HepG2 (cell line): Measurements from ENCODE around the gene HECA. TPM values are rescaled to one million over a fixed set of nuclear protein-coding genes. Genes with fewer than 3 reads are reported as not detected.
A peak's percentile ranks its signal among the peaks of the same experiment; 100 is the strongest.
"Not testable (repeated sequence)": the region's sequence is repeated elsewhere in the genome, so short reads cannot be mapped to it uniquely, and the experiment has no call there.

Source experiments
- ATAC-seq: fragments of 200-7000 bp; cut with Tn5 transposase; 3 replicates; pipeline ENCODE4 v1.9.1; 2020; ENCODE audit warnings: mild to moderate bottlenecking, moderate library complexity
- BruUV-seq: library from RNA; stranded (reverse); fragments of 400-500 nt; replicated peaks from 2 replicates; lab custom pipeline; 2021; lab: Mats Ljungman, UMichigan
- CTCF ChIA-PET: fragments of 300-600 bp; formaldehyde crosslinking; extraction: SDS; loops from one replicate; lab custom pipeline; 2021; ENCODE audit warnings: low total read pairs, inconsistent platforms, low intra/inter-chr PET ratio; lab: Yijun Ruan, JAX
- POLR2A ChIA-PET: fragments of 350-600 bp; sonication (Branson Sonifier 250); formaldehyde crosslinking; loops from one replicate; lab custom pipeline; 2020; ENCODE audit warnings: antibody characterized with exemption, inconsistent platforms; lab: Yijun Ruan, JAX
- DNase-seq: peaks from one replicate; pipeline ENCODE4 v3.0.0-alpha.2; 2015; ENCODE audit warnings: low spot score
- FAIRE-seq: peaks from 3 replicates; lab custom pipeline; 2011; peaks lifted over from hg19 to GRCh38; lab: Jason Lieb, UNC
- H2AFZ ChIP-seq: one replicate; pipeline ENCODE4 v1.6.1; 2011; ENCODE audit warnings: low read length, inconsistent platforms
- H3K27ac ChIP-seq: fragments of 300-600 bp; 3 replicates; pipeline ENCODE4 v1.8.0; 2011; ENCODE audit warnings: mixed run types, mild to moderate bottlenecking, mixed read lengths, low read length, inconsistent platforms; ENCODE audit not compliant: insufficient read depth; ENCODE audit errors: extremely low read length
- H3K27me3 ChIP-seq, 2 experiments: fragments of 200-600 bp in 1 of 2; 2 replicates in 1 of 2; 3 replicates in 1 of 2; pipeline versions ENCODE4 v1.6.0 to v1.8.0; 2011; ENCODE audit warnings: low read length in 2 of 2, mild to moderate bottlenecking in 2 of 2, moderate library complexity in 2 of 2, inconsistent platforms in 1 of 2; ENCODE audit not compliant: insufficient read depth in 2 of 2, control insufficient read depth in 1 of 2
- H3K36me3 ChIP-seq, 2 experiments: fragments of 200-600 bp in 1 of 2; replicated peaks in 1 of 2; 2 replicates in 1 of 2; 3 replicates in 1 of 2; pipeline versions ENCODE4 v1.5.1 to v1.8.0; 2011; ENCODE audit warnings: low read length in 2 of 2, inconsistent platforms in 1 of 2; ENCODE audit not compliant: insufficient read depth in 2 of 2, control insufficient read depth in 1 of 2
- H3K4me1 ChIP-seq: 2 replicates; pipeline ENCODE4 v1.5.1; 2012; ENCODE audit warnings: low read length, inconsistent platforms; ENCODE audit not compliant: insufficient read depth
- H3K4me2 ChIP-seq: 2 replicates; pipeline ENCODE4 v1.6.0; 2011; ENCODE audit warnings: low read depth, low read length, inconsistent platforms
- H3K4me3 ChIP-seq, 3 experiments: fragments of 200-600 bp in 1 of 3; sonication (generic), shearing (Covaris generic) in 1 of 3; replicated peaks in 1 of 3; 2 replicates each; pipeline ENCODE4 v1.5.1; 2011 to 2016; ENCODE audit warnings: low read length in 3 of 3, inconsistent platforms in 2 of 3, low read depth in 2 of 3, mild to moderate bottlenecking in 2 of 3, control low read depth in 1 of 3, mixed read lengths in 1 of 3; ENCODE audit not compliant: insufficient read depth in 1 of 3
- H3K79me2 ChIP-seq: one replicate; pipeline ENCODE4 v1.6.1; 2011; ENCODE audit warnings: low read length, inconsistent platforms; ENCODE audit not compliant: insufficient read depth
- H3K9ac ChIP-seq: 2 replicates; pipeline ENCODE4 v1.6.0; 2011; ENCODE audit warnings: mild to moderate bottlenecking, low read depth, low read length, inconsistent platforms; ENCODE audit not compliant: insufficient read depth
- H3K9me3 ChIP-seq: 2 replicates; pipeline ENCODE4 v1.5.1; 2012; ENCODE audit warnings: mild to moderate bottlenecking, low read length
- H4K20me1 ChIP-seq: 2 replicates; pipeline ENCODE4 v1.6.0; 2011; ENCODE audit warnings: inconsistent platforms, mild to moderate bottlenecking, low read length, moderate library complexity; ENCODE audit not compliant: insufficient read depth
- CBFB ChIP-seq: sonication (generic); formaldehyde crosslinking; IDR thresholded peaks from 2 replicates; pipeline ENCODE4 v1.4.0; 2020; ENCODE audit warnings: missing genetic modification reagents
- CEBPB ChIP-seq: IDR thresholded peaks from 2 replicates; pipeline ENCODE4 v1.6.1; 2011; ENCODE audit warnings: low read depth, low read length, improper control_type of control experiment, borderline replicate concordance
- CREB1 ChIP-seq, 2 experiments: fragments of 450-650 bp in 1 of 2; IDR thresholded peaks; 2 replicates each; pipeline ENCODE4 v1.6.1; 2016 to 2017; ENCODE audit warnings: control low read depth in 1 of 2, mild to moderate bottlenecking in 1 of 2, missing compliant biosample characterization in 1 of 2, missing genetic modification characterization in 1 of 2
- ELF1 ChIP-seq: sonication (generic); formaldehyde crosslinking; IDR thresholded peaks from 2 replicates; pipeline ENCODE4 v1.4.0; 2020; ENCODE audit warnings: missing genetic modification reagents
- ELF3 ChIP-seq: IDR thresholded peaks from 2 replicates; pipeline ENCODE4 v1.6.1; 2016; ENCODE audit warnings: missing genetic modification reagents, missing compliant biosample characterization
- GABPA ChIP-seq, 2 experiments: IDR thresholded peaks; 2 replicates each; pipeline ENCODE4 v1.6.1; 2011 to 2016; ENCODE audit warnings: low read depth in 2 of 2, low read length in 1 of 2, missing biosample characterization in 1 of 2, missing genetic modification characterization in 1 of 2
- GABPB1 ChIP-seq: IDR thresholded peaks from 2 replicates; pipeline ENCODE4 v1.6.1; 2016; ENCODE audit warnings: mild to moderate bottlenecking, missing genetic modification reagents, moderate library complexity, missing compliant biosample characterization
- IRF2 ChIP-seq: IDR thresholded peaks from 2 replicates; pipeline ENCODE4 v1.6.1; 2018; ENCODE audit warnings: missing genetic modification reagents, missing compliant biosample characterization
- ISX ChIP-seq: sonication (generic); formaldehyde crosslinking; conservative IDR thresholded peaks from 2 replicates; pipeline ENCODE4 v1.5.0; 2020; ENCODE audit warnings: missing genetic modification reagents
- NR2F2 ChIP-seq: IDR thresholded peaks from 2 replicates; pipeline ENCODE4 v1.6.1; 2012; ENCODE audit warnings: low read depth, inconsistent platforms, borderline replicate concordance
- SMC3 ChIP-seq: IDR thresholded peaks from 2 replicates; pipeline ENCODE4 v1.6.1; 2011; ENCODE audit warnings: low read length, improper control_type of control experiment
- STAG1 ChIP-seq: sonication (generic); formaldehyde crosslinking; IDR thresholded peaks from 2 replicates; pipeline ENCODE4 v1.4.0; 2020; ENCODE audit warnings: missing genetic modification reagents
- XRCC5 ChIP-seq: fragments of 200-400 bp; formaldehyde crosslinking; optimal IDR thresholded peaks from 2 replicates; pipeline ENCODE3; 2017; ENCODE audit warnings: mild to moderate bottlenecking, low read length
- ZBTB38 ChIP-seq: sonication (generic); formaldehyde crosslinking; IDR thresholded peaks from 2 replicates; pipeline ENCODE4 v1.5.1; 2020; ENCODE audit warnings: mild to moderate bottlenecking, missing genetic modification reagents
- ZNF12 ChIP-seq: sonication (generic); formaldehyde crosslinking; IDR thresholded peaks from 2 replicates; pipeline ENCODE4 v1.5.0; 2020; ENCODE audit warnings: missing genetic modification reagents
- ZNF329 ChIP-seq: sonication (generic); formaldehyde crosslinking; IDR thresholded peaks from 2 replicates; pipeline ENCODE4 v1.9.0; 2021; ENCODE audit warnings: low read depth, mild to moderate bottlenecking, missing genetic modification reagents
- WGBS: methylation state at CpG from one replicate; pipeline ENCODE4 v1.1.6; 2017; ENCODE audit warnings: low lambda C conversion rate; 5-methylcytosine and 5-hydroxymethylcytosine counted together
- in situ Hi-C: cut with HindIII; loops from 2 replicates; pipeline ENCODE4 v1.10.0; 2017; ENCODE audit warnings: low pct_unique_long_range_greater_than_20kb; ENCODE audit not compliant: extremely low pct_ligation_motif_present
- intact Hi-C: fragments of 100-400 bp; cut with micrococcal nuclease; formaldehyde crosslinking; loops from one replicate; pipeline ENCODE4 v1.10.0; 2022; ENCODE audit not compliant: unreplicated experiment
- polyA plus RNA-seq, 8 experiments: library from polyadenylated mRNA; depleted of rRNA in 3 of 8; stranded (reverse) in 7 of 8; unstranded in 1 of 8; fragments of >200 nt; fragmentation: Illumina TruSeq in 4 of 8; extraction: Trizol in 4 of 8; gene quantifications; 2 replicates each; pipeline versions ENCODE4 v1.2.1 to v1.2.3, GENCODE V29; 2011 to 2016; ENCODE audit warnings: low read depth in 4 of 8, missing spikeins in 1 of 8, mixed read lengths in 1 of 8; ENCODE audit not compliant: insufficient read depth in 1 of 8
- total RNA-seq, 5 experiments: library from RNA; depleted of rRNA; stranded (reverse); fragments of >200 nt; fragmentation: Illumina TruSeq; extraction: Trizol; gene quantifications; 2 replicates each; pipeline ENCODE4 v1.2.3, GENCODE V29; 2016; ENCODE audit warnings: low read depth in 1 of 5
- TF ChIP-seq, protein P1 (sequence below): sonication (generic); formaldehyde crosslinking; IDR thresholded peaks from 2 replicates; pipeline ENCODE4 v1.5.0; 2020; ENCODE audit warnings: mild to moderate bottlenecking, missing genetic modification reagents, moderate library complexity

Gene HECA
- total and polyA plus RNA-seq, 2 of the 13 experiments (the other 11 are each of a cell fraction or from before 2014, with no cell fraction given) = 0.18 to 0.49 TPM

DNA sequence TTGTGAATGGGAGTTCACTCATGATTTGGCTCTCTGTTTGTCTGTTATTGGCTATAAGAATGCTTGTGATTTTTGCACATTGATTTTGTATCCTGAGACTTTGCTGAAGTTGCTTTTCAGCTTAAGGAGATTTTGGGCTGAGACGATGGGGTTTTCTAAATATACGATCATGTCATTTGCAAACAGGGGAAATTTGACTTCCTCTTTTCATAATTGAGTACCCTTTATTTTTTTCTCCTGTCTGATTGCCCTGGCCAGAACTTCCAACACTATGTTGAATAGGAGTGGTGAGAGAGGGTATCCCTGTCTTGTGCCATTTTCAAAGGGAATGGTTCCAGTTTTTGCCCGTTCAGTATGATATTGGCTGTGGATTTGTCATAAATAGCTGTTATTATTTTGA, 12.1 kb upstream of the HECA start:
- H2AFZ ChIP-seq, CTCF ChIA-PET, H3K27ac ChIP-seq, DNase-seq, H3K36me3 ChIP-seq, BruUV-seq, in situ Hi-C loops, H3K9ac ChIP-seq, H3K79me2 ChIP-seq, H3K27me3 ChIP-seq, H4K20me1 ChIP-seq, H3K9me3 ChIP-seq, FAIRE-seq, H3K4me2 ChIP-seq, H3K4me3 ChIP-seq, ATAC-seq, POLR2A ChIA-PET, intact Hi-C loops, H3K4me1 ChIP-seq: not testable (repeated sequence)
- WGBS = 31% methylated on average over 3 of the region's 3 CpGs

DNA sequence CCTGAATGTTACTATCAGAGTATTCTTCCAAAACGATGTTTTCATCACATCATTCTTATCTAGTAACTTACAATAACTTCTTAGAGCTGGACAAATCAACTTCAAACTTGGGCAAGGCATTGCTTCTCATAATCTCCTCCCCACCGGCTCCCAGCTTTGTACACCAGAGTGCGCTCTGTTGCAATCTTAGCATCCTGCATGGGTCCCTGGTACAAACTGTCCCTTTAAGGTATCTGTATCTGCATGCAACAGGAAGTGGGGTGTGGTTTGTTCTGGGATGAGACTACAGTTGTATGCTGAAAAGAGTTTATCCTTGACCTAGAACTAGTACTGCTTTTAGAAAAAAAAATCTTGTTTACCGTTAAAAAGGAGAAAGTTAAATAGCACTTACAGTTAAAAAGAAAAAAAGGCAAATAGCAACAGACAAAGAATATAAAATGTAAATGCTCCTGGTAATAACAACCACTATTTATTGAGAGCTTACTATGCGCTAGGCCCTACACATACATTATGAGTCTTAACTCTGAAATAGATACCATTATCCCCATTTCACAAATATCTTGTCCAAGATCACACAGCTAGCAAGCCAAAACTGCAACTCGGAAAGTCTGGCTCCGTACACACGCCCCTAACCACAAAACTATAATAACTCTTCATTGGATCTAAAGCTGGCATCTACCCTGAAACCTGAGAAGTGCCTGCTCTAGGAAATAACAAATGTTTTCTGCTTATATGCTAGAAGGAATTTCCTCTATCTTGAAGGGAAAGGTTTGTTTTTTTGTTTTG, 9.8 kb upstream of the HECA start:
- no peaks in the 10 kb centered on the region for H3K79me2 ChIP-seq
- FAIRE-seq (peak; percentile 46), ATAC-seq (peak; percentile 99), DNase-seq (peak; percentile 61)
- H3K27me3 ChIP-seq = peaks cover 0 to 3% of the 10 kb centered on the region in 2 experiments; a peak in 2 of 5 replicates
- no peak overlapping the region for H3K4me2 ChIP-seq
- CTCF ChIA-PET = interaction anchor here (1.5 kb wide), 1 partner anchor 239 kb away, joined by 9 read pairs; no protein-coding TSS in a partner anchor
- POLR2A ChIA-PET = no interaction called here
- H3K9me3 ChIP-seq = no peaks in the 10 kb centered on the region
- H3K27ac ChIP-seq = no peak overlapping the region
- BruUV-seq = no TSS peak
- in situ Hi-C loops = no loop called here
- no peaks in the 10 kb centered on the region for H4K20me1 ChIP-seq
- intact Hi-C loops = loop anchor here (1.0 kb wide), 1 partner anchor 239 kb away; no protein-coding TSS in a partner anchor
- no peak overlapping the region for H3K9ac ChIP-seq
- no peak overlapping the region for H3K4me3 ChIP-seq
- no peaks in the 10 kb centered on the region for H3K36me3 ChIP-seq
- WGBS = 39% methylated on average over 8 of the region's 8 CpGs
- H3K4me1 ChIP-seq = no peaks in the 10 kb centered on the region
- no peak overlapping the region for H2AFZ ChIP-seq
- TF ChIP-seq CREB1 (IDR thresholded peaks at IDR 0.05) (no peak), CREB1 (CRISPR knock-in tag; IDR thresholded peaks at IDR 0.05) (0 out of 2 replicates have a peak, but pooled peaks have one; percentile 11), ZNF329 (no peak), ISX (no peak), GABPA (IDR thresholded peaks at IDR 0.05; ENCODE audit: low read depth, low read length) (no peak), GABPA (CRISPR knock-in tag; IDR thresholded peaks at IDR 0.05; ENCODE audit: low read depth) (peak; percentile 54), ELF3 (peak; percentile 58), ZBTB38 (CRISPR knock-in tag) (no peak), GABPB1 (CRISPR knock-in tag) (peak; percentile 27; the same call in 1 of the 2 replicates), ZNF12 (CRISPR knock-in tag) (peak; percentile 93), IRF2 (CRISPR knock-in tag) (no peak), NR2F2 (no peak), CEBPB (peak; percentile 72), CBFB (no peak), XRCC5 (peak; percentile 42), ELF1 (peak; percentile 41; the same call in 1 of the 2 replicates), STAG1 (CRISPR knock-in tag) (peak; percentile 72), SMC3 (peak; percentile 69)
- TF ChIP-seq, protein P1, sequence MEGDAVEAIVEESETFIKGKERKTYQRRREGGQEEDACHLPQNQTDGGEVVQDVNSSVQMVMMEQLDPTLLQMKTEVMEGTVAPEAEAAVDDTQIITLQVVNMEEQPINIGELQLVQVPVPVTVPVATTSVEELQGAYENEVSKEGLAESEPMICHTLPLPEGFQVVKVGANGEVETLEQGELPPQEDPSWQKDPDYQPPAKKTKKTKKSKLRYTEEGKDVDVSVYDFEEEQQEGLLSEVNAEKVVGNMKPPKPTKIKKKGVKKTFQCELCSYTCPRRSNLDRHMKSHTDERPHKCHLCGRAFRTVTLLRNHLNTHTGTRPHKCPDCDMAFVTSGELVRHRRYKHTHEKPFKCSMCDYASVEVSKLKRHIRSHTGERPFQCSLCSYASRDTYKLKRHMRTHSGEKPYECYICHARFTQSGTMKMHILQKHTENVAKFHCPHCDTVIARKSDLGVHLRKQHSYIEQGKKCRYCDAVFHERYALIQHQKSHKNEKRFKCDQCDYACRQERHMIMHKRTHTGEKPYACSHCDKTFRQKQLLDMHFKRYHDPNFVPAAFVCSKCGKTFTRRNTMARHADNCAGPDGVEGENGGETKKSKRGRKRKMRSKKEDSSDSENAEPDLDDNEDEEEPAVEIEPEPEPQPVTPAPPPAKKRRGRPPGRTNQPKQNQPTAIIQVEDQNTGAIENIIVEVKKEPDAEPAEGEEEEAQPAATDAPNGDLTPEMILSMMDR (CRISPR knock-in tag) = peak; percentile 65
